Breast epithelium (tissue), 3 donors: Measurements from ENCODE around the gene UNK.

Experiments
- CTCF ChIP-seq, 3 donors: fragments of 450-650 bp; IDR thresholded peaks; one replicate each; pipeline ENCODE4 v1.5.1; 2016 to 2017; ENCODE audit warnings: antibody characterized with exemption in 3 of 3, mild to moderate bottlenecking in 3 of 3, moderate library complexity in 3 of 3
- POLR2A ChIP-seq: fragments of 450-650 bp; IDR thresholded peaks from one replicate; pipeline ENCODE4 v1.6.1; 2016; ENCODE audit warnings: antibody characterized with exemption, mild to moderate bottlenecking, moderate library complexity

- no peak for TF ChIP-seq CTCF (IDR thresholded peaks at IDR 0.05)
- TF ChIP-seq POLR2A: no peak
Observed at GRCh38 chr17:75738218-75738802, 46.3 kb upstream of the UNK start.
